Esophagus squamous epithelium (tissue), 5 donors: ENCODE data around the gene ATP8B1. TPM values are rescaled to one million over a fixed set of nuclear protein-coding genes. Genes with fewer than 3 reads are reported as not detected.

Source experiments
- DNase-seq: peaks from one replicate; lab custom pipeline; 2025; lab: John Stamatoyannopoulos, UW
- H3K27ac ChIP-seq, 4 donors: fragments of 200-600 bp; sonication (generic); one replicate each; pipeline ENCODE4 v1.5.1; 2016 to 2019; ENCODE audit warnings: mild to moderate bottlenecking in 1 of 4
- H3K27me3 ChIP-seq, 4 donors: fragments of 200-600 bp; sonication (generic); 1 replicate in 3 of 4; 2 replicates in 1 of 4; pipeline versions ENCODE4 v1.5.1 to v1.6.0; 2017 to 2021; ENCODE audit warnings: antibody characterized with exemption in 1 of 4
- H3K36me3 ChIP-seq, 3 donors: fragments of 200-600 bp; sonication (generic); one replicate each; pipeline ENCODE4 v1.5.1; 2016 to 2019
- H3K4me1 ChIP-seq, 3 donors: fragments of 200-600 bp; sonication (generic); one replicate each; pipeline ENCODE4 v1.5.1; 2017 to 2019
- H3K4me3 ChIP-seq, 4 donors: fragments of 200-600 bp; sonication (generic); 1 replicate in 3 of 4; 2 replicates in 1 of 4; pipeline ENCODE4 v1.5.1; 2016 to 2019; ENCODE audit warnings: mild to moderate bottlenecking in 2 of 4, moderate library complexity in 1 of 4
- H3K9me3 ChIP-seq, 3 donors: fragments of 200-600 bp; sonication (generic); one replicate each; pipeline ENCODE4 v1.5.1; 2016 to 2019
- CTCF ChIP-seq, 6 experiments: fragments of 450-650 bp in 4 of 6; fragments of 200-600 bp in 2 of 6; sonication (generic) in 2 of 6; IDR thresholded peaks; one replicate each; pipeline ENCODE4 v1.5.1; 2016 to 2019; ENCODE audit warnings: antibody characterized with exemption in 6 of 6, mild to moderate bottlenecking in 4 of 6, moderate library complexity in 4 of 6
- POLR2A ChIP-seq, 4 donors: fragments of 450-650 bp; IDR thresholded peaks; one replicate each; pipeline ENCODE4 v1.6.1; 2017; ENCODE audit warnings: antibody characterized with exemption in 4 of 4, mild to moderate bottlenecking in 4 of 4, moderate library complexity in 3 of 4
- WGBS, 2 donors: methylation state at CpG; one replicate each; pipeline ENCODE4 v1.1.5; 2018; 5-methylcytosine and 5-hydroxymethylcytosine counted together
- intact Hi-C: fragments of 100-400 bp; cut with DNase I; formaldehyde crosslinking; loops from one replicate; pipeline ENCODE4 v1.15.0; 2022
- total RNA-seq, 4 donors: library from RNA; depleted of rRNA; stranded (reverse); fragments of >200 nt; gene quantifications; one replicate each; pipeline ENCODE4 v1.1.0, GENCODE V29; 2016
- donor health status: DM: yes; HTN: yes; CAD: no.

Gene ATP8B1
- total RNA-seq, 4 donors from 2014 or later, result 20.2 to 39.1 (median 35.6) TPM

DNA sequence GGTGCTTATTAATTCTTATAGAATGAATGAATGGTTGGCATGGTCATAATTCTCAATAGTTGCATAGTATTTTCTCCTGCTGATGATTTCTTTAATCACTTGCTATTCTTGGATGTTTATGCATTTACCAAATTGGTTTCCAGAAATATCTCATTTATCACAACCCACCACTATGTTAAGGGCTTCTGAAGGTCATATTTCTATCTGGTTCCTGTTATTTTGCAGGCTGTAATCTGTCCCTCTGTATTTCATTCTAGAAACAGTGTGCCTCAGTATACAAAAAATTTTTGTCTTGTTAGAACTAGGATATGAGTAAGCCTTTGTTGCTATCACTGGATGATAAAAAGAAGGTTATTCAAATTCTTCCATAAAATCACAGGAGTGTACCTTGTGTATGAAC lies 6.1 kb upstream of the ATP8B1 start:
- Histone ChIP-seq H3K27ac (no peak overlapping the region), H3K27me3 (no peaks in the 10 kb centered on the region), H3K9me3 (no peaks in the 10 kb centered on the region), H3K4me3 (no peak overlapping the region), H3K36me3 (no peaks in the 10 kb centered on the region), H3K4me1 (peaks cover 11 to 37% (median 17%) of the 10 kb centered on the region in 3 donors)
- no peak for DNase-seq
- TF ChIP-seq CTCF (IDR thresholded peaks at IDR 0.05) (no peak), POLR2A (IDR thresholded peaks at IDR 0.05) (no peak)
- intact Hi-C loops, result loop anchor here (10.0 kb wide), 1 partner anchor 74 kb away; no protein-coding TSS in a partner anchor

DNA sequence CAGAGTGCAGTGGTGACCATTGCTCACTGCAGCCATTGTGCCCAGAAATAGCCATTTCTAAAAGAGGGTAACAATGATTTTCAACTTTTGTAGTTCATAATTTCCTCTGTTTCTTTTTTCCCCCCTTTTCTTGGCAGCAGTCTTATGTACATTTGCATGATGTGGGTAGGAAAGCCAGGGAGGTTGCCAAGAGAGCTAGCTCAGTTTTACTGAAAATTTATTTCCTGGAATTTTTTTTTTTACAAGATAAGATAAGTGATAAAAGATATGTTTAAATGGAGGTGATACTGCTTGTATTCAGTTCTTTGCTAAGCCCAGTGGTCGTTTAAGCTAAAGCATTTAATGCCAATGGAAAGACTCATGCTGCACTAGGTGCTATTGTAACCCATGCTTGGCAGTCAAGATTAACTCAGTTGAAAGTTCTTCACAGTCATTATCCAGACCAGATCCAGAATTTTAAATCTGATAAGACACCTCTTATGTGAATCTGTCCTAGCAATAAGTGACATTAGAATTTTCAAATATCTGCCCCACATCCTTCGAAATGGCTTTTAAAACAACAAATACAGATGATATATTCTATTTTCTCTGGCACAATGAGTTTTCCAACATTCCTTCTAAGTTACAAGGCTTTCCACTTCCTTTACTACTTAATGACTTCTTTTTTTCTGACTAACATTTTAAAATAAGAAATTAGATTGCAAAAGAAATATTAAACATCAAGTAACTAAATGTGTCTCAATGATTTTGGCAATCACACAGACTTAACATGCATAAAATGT lies 4.4 kb upstream of the ATP8B1 start:
- WGBS, 2 donors, result 15 to 28% methylated on average over 2 of the region's 2 CpGs
- intact Hi-C loops, result loop anchor here (10.0 kb wide), 1 partner anchor 73 kb away; no protein-coding TSS in a partner anchor
- Histone ChIP-seq H3K4me3 (no peak overlapping the region), H3K36me3 (no peaks in the 10 kb centered on the region), H3K4me1 (peaks cover 14 to 47% (median 19%) of the 10 kb centered on the region in 3 donors), H3K27ac (peak overlapping the region; percentile 5 to 67 (median 60)), H3K27me3 (peaks cover 0 to 15% (median 0%) of the 10 kb centered on the region in 4 donors), H3K9me3 (no peaks in the 10 kb centered on the region)
- no peak for TF ChIP-seq POLR2A (IDR thresholded peaks at IDR 0.05)
- TF ChIP-seq CTCF (IDR thresholded peaks at IDR 0.05), result no peak
- no peak for DNase-seq

DNA sequence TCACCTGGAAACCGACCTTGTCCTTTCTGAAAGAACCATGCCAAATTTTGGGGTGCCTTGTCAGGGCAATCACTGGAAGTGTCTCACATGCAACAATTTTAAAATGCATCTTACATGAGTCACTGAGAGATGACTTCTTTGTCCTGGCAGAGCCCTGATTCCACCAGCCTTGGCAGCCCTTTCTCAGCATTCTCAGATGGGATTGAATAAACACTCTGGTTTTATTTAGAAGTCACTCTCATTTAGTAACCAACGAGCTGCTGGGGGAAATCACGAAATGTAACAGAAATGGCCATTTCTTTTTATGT lies 3.8 kb upstream of the ATP8B1 start:
- intact Hi-C loops, result loop anchor here (10.0 kb wide), 1 partner anchor 72 kb away; no protein-coding TSS in a partner anchor

GRCh38 chr18:57806201-57806977 lies 3.3 kb upstream of the ATP8B1 start:
- 40 to 49% methylated on average over 6 to 7 of the region's 7 CpGs for WGBS, 2 donors
- intact Hi-C loops, result loop anchor here (10.0 kb wide), 1 partner anchor 72 kb away; no protein-coding TSS in a partner anchor
- Histone ChIP-seq H3K36me3 (no peaks in the 10 kb centered on the region), H3K4me1 (peaks cover 14 to 51% (median 19%) of the 10 kb centered on the region in 3 donors), H3K27ac (peak overlapping the region; percentile 5 to 67 (median 60)), H3K4me3 (no peak overlapping the region), H3K27me3 (peaks cover 0 to 25% (median 0%) of the 10 kb centered on the region in 4 donors), H3K9me3 (no peaks in the 10 kb centered on the region)
- no peak for TF ChIP-seq POLR2A (IDR thresholded peaks at IDR 0.05)
- TF ChIP-seq CTCF (IDR thresholded peaks at IDR 0.05), result no peak
- no peak for DNase-seq

More for the DNA sequence above, 3.8 kb upstream of the ATP8B1 start:
- Histone ChIP-seq H3K4me3 (no peak overlapping the region), H3K9me3 (no peaks in the 10 kb centered on the region), H3K4me1 (peaks cover 14 to 47% (median 19%) of the 10 kb centered on the region in 3 donors), H3K27me3 (peaks cover 0 to 21% (median 0%) of the 10 kb centered on the region in 4 donors), H3K36me3 (no peaks in the 10 kb centered on the region), H3K27ac (peak overlapping the region; percentile 5 to 67 (median 60))
- 11 to 31% methylated on average over 3 of the region's 3 CpGs for WGBS, 2 donors
- no peak for TF ChIP-seq POLR2A (IDR thresholded peaks at IDR 0.05)
- TF ChIP-seq CTCF (IDR thresholded peaks at IDR 0.05), result no peak
- DNase-seq, result no peak
